Measurements from ENCODE around the gene UBAC1.

Gene UBAC1

GRCh38 chr9:135908754-135909204 is 52.4 kb downstream of the UBAC1 start:
- H3K27ac ChIP-seq (replicated peaks): no peak overlapping the region
- DNase-seq (ENCODE audit: low read depth in 1 of 2, low spot score in 1 of 2): no peak
- no peak overlapping the region for H3K4me3 ChIP-seq (replicated peaks; ENCODE audit: insufficient read depth, low read length)
- TF ChIP-seq POLR2AphosphoS5 (IDR thresholded peaks at IDR 0.05; ENCODE audit: low read depth) (no peak), GABPA (IDR thresholded peaks at IDR 0.05; ENCODE audit: low read depth) (no peak), SPI1 (IDR thresholded peaks at IDR 0.05; ENCODE audit: borderline replicate concordance, low read depth) (no peak), REST (IDR thresholded peaks at IDR 0.05; ENCODE audit: insufficient replicate concordance, low read depth) (no peak)
- TF ChIP-seq, protein P1, sequence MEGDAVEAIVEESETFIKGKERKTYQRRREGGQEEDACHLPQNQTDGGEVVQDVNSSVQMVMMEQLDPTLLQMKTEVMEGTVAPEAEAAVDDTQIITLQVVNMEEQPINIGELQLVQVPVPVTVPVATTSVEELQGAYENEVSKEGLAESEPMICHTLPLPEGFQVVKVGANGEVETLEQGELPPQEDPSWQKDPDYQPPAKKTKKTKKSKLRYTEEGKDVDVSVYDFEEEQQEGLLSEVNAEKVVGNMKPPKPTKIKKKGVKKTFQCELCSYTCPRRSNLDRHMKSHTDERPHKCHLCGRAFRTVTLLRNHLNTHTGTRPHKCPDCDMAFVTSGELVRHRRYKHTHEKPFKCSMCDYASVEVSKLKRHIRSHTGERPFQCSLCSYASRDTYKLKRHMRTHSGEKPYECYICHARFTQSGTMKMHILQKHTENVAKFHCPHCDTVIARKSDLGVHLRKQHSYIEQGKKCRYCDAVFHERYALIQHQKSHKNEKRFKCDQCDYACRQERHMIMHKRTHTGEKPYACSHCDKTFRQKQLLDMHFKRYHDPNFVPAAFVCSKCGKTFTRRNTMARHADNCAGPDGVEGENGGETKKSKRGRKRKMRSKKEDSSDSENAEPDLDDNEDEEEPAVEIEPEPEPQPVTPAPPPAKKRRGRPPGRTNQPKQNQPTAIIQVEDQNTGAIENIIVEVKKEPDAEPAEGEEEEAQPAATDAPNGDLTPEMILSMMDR (IDR thresholded peaks at IDR 0.05; ENCODE audit: insufficient read depth, low read length): no peak
- no peaks in the 10 kb centered on the region for H3K27me3 ChIP-seq (ENCODE audit: insufficient read depth, poor library complexity, severe bottlenecking)

GRCh38 chr9:135908093-135908753 is 53.0 kb downstream of the UBAC1 start:
- Histone ChIP-seq H3K27me3 (ENCODE audit: insufficient read depth, poor library complexity, severe bottlenecking) (no peaks in the 10 kb centered on the region), H3K27ac (replicated peaks) (peak overlapping the region; percentile 64), H3K4me3 (replicated peaks; ENCODE audit: insufficient read depth, low read length) (peak overlapping the region; percentile 73)
- no peak for DNase-seq (ENCODE audit: low read depth in 1 of 2, low spot score in 1 of 2)
- TF ChIP-seq GABPA (IDR thresholded peaks at IDR 0.05; ENCODE audit: low read depth) (no peak), POLR2AphosphoS5 (IDR thresholded peaks at IDR 0.05; ENCODE audit: low read depth) (no peak), REST (IDR thresholded peaks at IDR 0.05; ENCODE audit: insufficient replicate concordance, low read depth) (no peak), SPI1 (IDR thresholded peaks at IDR 0.05; ENCODE audit: borderline replicate concordance, low read depth) (no peak)
- TF ChIP-seq, protein P1 (IDR thresholded peaks at IDR 0.05; ENCODE audit: insufficient read depth, low read length): no peak

GRCh38 chr9:135907431-135908092 is 53.6 kb downstream of the UBAC1 start, which contains the start of gene CAMSAP1:
Gene CAMSAP1, minus strand, starts transcription at chr9:135907546. Its CDS starts 387 bp downstream, at chr9:135907159.
- TF ChIP-seq, protein P1 (IDR thresholded peaks at IDR 0.05; ENCODE audit: insufficient read depth, low read length): no peak
- TF ChIP-seq POLR2AphosphoS5 (IDR thresholded peaks at IDR 0.05; ENCODE audit: low read depth) (peak; percentile 44; the same call in 1 of the 2 replicates), REST (IDR thresholded peaks at IDR 0.05; ENCODE audit: insufficient replicate concordance, low read depth) (no peak), GABPA (IDR thresholded peaks at IDR 0.05; ENCODE audit: low read depth) (no peak), SPI1 (IDR thresholded peaks at IDR 0.05; ENCODE audit: borderline replicate concordance, low read depth) (no peak)
- DNase-seq (ENCODE audit: low read depth in 1 of 2, low spot score in 1 of 2): peak; percentile 85 to 87
- H3K27ac ChIP-seq (replicated peaks): peak within 1 kb of the TSS; percentile 64

More at GRCh38 chr9:135907431-135908092, 53.6 kb downstream of the UBAC1 start, which contains the start of gene CAMSAP1:
- no peaks in the 10 kb centered on the region for H3K27me3 ChIP-seq (ENCODE audit: insufficient read depth, poor library complexity, severe bottlenecking)
- H3K4me3 ChIP-seq (replicated peaks; ENCODE audit: insufficient read depth, low read length): peak within 1 kb of the TSS; percentile 73

Measured in HL-60 (cell line).